ENCODE data around the gene TBC1D4. TPM values are rescaled to one million over a fixed set of nuclear protein-coding genes. Genes with fewer than 3 reads are reported as not detected.

TBC1D4 gene
- total RNA-seq, 1 donor from 2014 or later = 5.3 TPM

GRCh38 chr13:75507027-75508001 lies 25.3 kb upstream of the TBC1D4 start:
- TF ChIP-seq, protein P1, sequence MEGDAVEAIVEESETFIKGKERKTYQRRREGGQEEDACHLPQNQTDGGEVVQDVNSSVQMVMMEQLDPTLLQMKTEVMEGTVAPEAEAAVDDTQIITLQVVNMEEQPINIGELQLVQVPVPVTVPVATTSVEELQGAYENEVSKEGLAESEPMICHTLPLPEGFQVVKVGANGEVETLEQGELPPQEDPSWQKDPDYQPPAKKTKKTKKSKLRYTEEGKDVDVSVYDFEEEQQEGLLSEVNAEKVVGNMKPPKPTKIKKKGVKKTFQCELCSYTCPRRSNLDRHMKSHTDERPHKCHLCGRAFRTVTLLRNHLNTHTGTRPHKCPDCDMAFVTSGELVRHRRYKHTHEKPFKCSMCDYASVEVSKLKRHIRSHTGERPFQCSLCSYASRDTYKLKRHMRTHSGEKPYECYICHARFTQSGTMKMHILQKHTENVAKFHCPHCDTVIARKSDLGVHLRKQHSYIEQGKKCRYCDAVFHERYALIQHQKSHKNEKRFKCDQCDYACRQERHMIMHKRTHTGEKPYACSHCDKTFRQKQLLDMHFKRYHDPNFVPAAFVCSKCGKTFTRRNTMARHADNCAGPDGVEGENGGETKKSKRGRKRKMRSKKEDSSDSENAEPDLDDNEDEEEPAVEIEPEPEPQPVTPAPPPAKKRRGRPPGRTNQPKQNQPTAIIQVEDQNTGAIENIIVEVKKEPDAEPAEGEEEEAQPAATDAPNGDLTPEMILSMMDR (IDR thresholded peaks at IDR 0.05) = no peak
- H3K4me1 Mint-ChIP-seq (ENCODE audit: unreplicated experiment) = peaks cover 3% of the 10 kb centered on the region
- H3K9me3 Mint-ChIP-seq (ENCODE audit: unreplicated experiment) = no peaks in the 10 kb centered on the region
- no peaks in the 10 kb centered on the region for H3K27me3 Mint-ChIP-seq (ENCODE audit: unreplicated experiment)
- H3K4me3 Mint-ChIP-seq (ENCODE audit: unreplicated experiment) = no peak overlapping the region
- H3K36me3 Mint-ChIP-seq (ENCODE audit: unreplicated experiment) = no peaks in the 10 kb centered on the region
- DNase-seq (ENCODE audit: extremely low spot score, unreplicated experiment) = no peak
- H3K27ac Mint-ChIP-seq (ENCODE audit: unreplicated experiment) = no peak overlapping the region

DNA sequence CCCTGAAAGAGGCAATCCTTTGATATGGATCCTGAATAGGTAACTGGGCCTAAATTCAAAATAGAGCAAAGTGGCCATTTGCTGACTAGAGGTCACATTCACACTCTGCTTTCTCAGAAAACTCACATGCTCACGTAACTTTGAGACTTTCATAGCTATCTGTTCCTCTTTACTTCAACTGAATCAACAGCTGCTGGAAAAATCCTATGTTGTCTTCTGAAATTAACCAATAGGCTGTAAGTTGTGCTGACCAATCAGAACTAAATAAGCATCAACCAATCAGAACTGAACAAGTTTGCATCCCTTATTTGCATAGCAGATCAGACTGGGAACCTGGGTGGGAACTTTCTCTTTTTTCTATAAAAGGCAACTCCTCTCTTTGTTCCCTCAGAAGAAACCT lies 24.0 kb upstream of the TBC1D4 start:
- H3K36me3 Mint-ChIP-seq (ENCODE audit: unreplicated experiment) = no peaks in the 10 kb centered on the region
- TF ChIP-seq, protein P1 (IDR thresholded peaks at IDR 0.05) = no peak
- peaks cover 3% of the 10 kb centered on the region for H3K4me1 Mint-ChIP-seq (ENCODE audit: unreplicated experiment)
- no peak overlapping the region for H3K4me3 Mint-ChIP-seq (ENCODE audit: unreplicated experiment)
- DNase-seq (ENCODE audit: extremely low spot score, unreplicated experiment) = no peak
- no peak overlapping the region for H3K27ac Mint-ChIP-seq (ENCODE audit: unreplicated experiment)
- no peaks in the 10 kb centered on the region for H3K9me3 Mint-ChIP-seq (ENCODE audit: unreplicated experiment)
- H3K27me3 Mint-ChIP-seq (ENCODE audit: unreplicated experiment) = no peaks in the 10 kb centered on the region

GRCh38 chr13:75505327-75505726 lies 23.4 kb upstream of the TBC1D4 start:
- DNase-seq (ENCODE audit: extremely low spot score, unreplicated experiment) = no peak
- H3K9me3 Mint-ChIP-seq (ENCODE audit: unreplicated experiment) = no peaks in the 10 kb centered on the region
- no peak overlapping the region for H3K27ac Mint-ChIP-seq (ENCODE audit: unreplicated experiment)
- H3K27me3 Mint-ChIP-seq (ENCODE audit: unreplicated experiment) = no peaks in the 10 kb centered on the region
- no peaks in the 10 kb centered on the region for H3K36me3 Mint-ChIP-seq (ENCODE audit: unreplicated experiment)
- H3K4me1 Mint-ChIP-seq (ENCODE audit: unreplicated experiment) = peaks cover 3% of the 10 kb centered on the region
- TF ChIP-seq, protein P1 (IDR thresholded peaks at IDR 0.05) = no peak
- H3K4me3 Mint-ChIP-seq (ENCODE audit: unreplicated experiment) = no peak overlapping the region

DNA sequence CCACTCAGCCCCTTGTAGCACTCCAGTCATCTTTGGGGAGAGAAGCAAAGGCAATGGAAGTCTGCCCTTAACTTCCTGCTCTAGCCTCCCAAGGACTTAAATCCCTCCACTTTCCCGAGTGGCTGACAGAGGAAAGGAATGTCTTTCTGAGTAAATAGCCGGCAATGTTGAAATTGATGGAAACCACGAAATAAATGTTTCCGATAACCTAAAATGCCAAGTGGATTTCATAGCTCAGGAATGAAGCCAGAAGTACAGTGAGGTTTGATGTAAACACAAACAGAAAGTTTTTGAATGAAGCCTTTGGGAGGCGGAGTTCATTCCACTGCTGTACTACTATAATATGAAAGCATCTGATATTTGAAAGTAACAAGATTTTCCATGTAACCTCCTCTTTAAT lies 14.0 kb upstream of the TBC1D4 start:
- Mint-ChIP-seq H3K27me3 (ENCODE audit: unreplicated experiment) (no peaks in the 10 kb centered on the region), H3K36me3 (ENCODE audit: unreplicated experiment) (no peaks in the 10 kb centered on the region), H3K4me3 (ENCODE audit: unreplicated experiment) (no peak overlapping the region), H3K27ac (ENCODE audit: unreplicated experiment) (no peak overlapping the region), H3K4me1 (ENCODE audit: unreplicated experiment) (peaks cover 2% of the 10 kb centered on the region), H3K9me3 (ENCODE audit: unreplicated experiment) (no peaks in the 10 kb centered on the region)
- TF ChIP-seq, protein P1 (IDR thresholded peaks at IDR 0.05) = no peak
- DNase-seq (ENCODE audit: extremely low spot score, unreplicated experiment) = no peak

GRCh38 chr13:75494491-75494890 lies 12.5 kb upstream of the TBC1D4 start:
- DNase-seq (ENCODE audit: extremely low spot score, unreplicated experiment) = no peak
- TF ChIP-seq, protein P1 (IDR thresholded peaks at IDR 0.05) = no peak
- H3K4me1 Mint-ChIP-seq (ENCODE audit: unreplicated experiment) = peaks cover 2% of the 10 kb centered on the region
- H3K9me3 Mint-ChIP-seq (ENCODE audit: unreplicated experiment) = no peaks in the 10 kb centered on the region
- H3K27me3 Mint-ChIP-seq (ENCODE audit: unreplicated experiment) = no peaks in the 10 kb centered on the region
- H3K4me3 Mint-ChIP-seq (ENCODE audit: unreplicated experiment) = no peak overlapping the region
- H3K36me3 Mint-ChIP-seq (ENCODE audit: unreplicated experiment) = no peaks in the 10 kb centered on the region
- no peak overlapping the region for H3K27ac Mint-ChIP-seq (ENCODE audit: unreplicated experiment)

Measured in osteocyte (in vitro differentiated cells).